NCI-H2227 (cell line): ENCODE results near the gene ISL2.
"Not testable (repeated sequence)": the region's sequence is repeated elsewhere in the genome, so short reads cannot be mapped to it uniquely, and the experiment has no call there.

Source experiments
- DNase-seq: peaks from one replicate; lab custom pipeline; 2025; ENCODE audit not compliant: unreplicated experiment; lab: John Stamatoyannopoulos, UW

Gene ISL2

GRCh38 chr15:76336254-76337058, at the start of gene ISL2:
TSS of gene ISL2 (plus strand) at chr15:76336773. CDS start at chr15:76336884, 111 bp downstream.
- peak; percentile 94 for DNase-seq

- no peak for DNase-seq
Measured at GRCh38 chr15:76289582-76289981, 47.0 kb upstream of the ISL2 start.

- DNase-seq = no peak
Measured at GRCh38 chr15:76293361-76293760, 43.2 kb upstream of the ISL2 start.

- not testable (repeated sequence) for DNase-seq
Measured at GRCh38 chr15:76294463-76294862, 42.1 kb upstream of the ISL2 start.

- DNase-seq = no peak
Measured at GRCh38 chr15:76296849-76297248, 39.7 kb upstream of the ISL2 start.

- DNase-seq = not testable (repeated sequence)
Measured at GRCh38 chr15:76297951-76298350, 38.6 kb upstream of the ISL2 start.

- DNase-seq = no peak
Measured at GRCh38 chr15:76298986-76299385, 37.6 kb upstream of the ISL2 start.

- DNase-seq = no peak
Measured at GRCh38 chr15:76299786-76300185, 36.8 kb upstream of the ISL2 start.

- DNase-seq = no peak
Measured at GRCh38 chr15:76303909-76304308, 32.7 kb upstream of the ISL2 start.

- DNase-seq = no peak
Measured at GRCh38 chr15:76309601-76310330, 26.8 kb upstream of the ISL2 start.

- no peak for DNase-seq
Measured at GRCh38 chr15:76310475-76311099, 26.0 kb upstream of the ISL2 start.

GRCh38 chr15:76311100-76311953, 25.2 kb upstream of the ISL2 start, which contains the start of gene ETFA:
TSS of gene ETFA (minus strand) at chr15:76311469. CDS start at chr15:76311388, 81 bp downstream.
- DNase-seq = peak; percentile 95

GRCh38 chr15:76312540-76313174, 23.9 kb upstream of the ISL2 start:
- no peak for DNase-seq

- not testable (repeated sequence) for DNase-seq
Measured at GRCh38 chr15:76313175-76313567, 23.4 kb upstream of the ISL2 start.

GRCh38 chr15:76313731-76314130, 22.8 kb upstream of the ISL2 start:
- DNase-seq = no peak

GRCh38 chr15:76320012-76320411, 16.6 kb upstream of the ISL2 start:
- DNase-seq = no peak

GRCh38 chr15:76321171-76321570, 15.4 kb upstream of the ISL2 start:
- no peak for DNase-seq

- no peak for DNase-seq
Measured at GRCh38 chr15:76321602-76322001, 15.0 kb upstream of the ISL2 start.

- no peak for DNase-seq
Measured at GRCh38 chr15:76324066-76324465, 12.5 kb upstream of the ISL2 start.

- no peak for DNase-seq
Measured at GRCh38 chr15:76325704-76326103, 10.9 kb upstream of the ISL2 start.
